Fibroblast of pulmonary artery (primary cell): ENCODE measurements around the gene COX18.
A peak's percentile ranks its signal among the peaks of the same experiment; 100 is the strongest.

Experiments
- DNase-seq: peaks from one replicate; pipeline ENCODE4 v3.0.0-alpha.2; 2010; ENCODE audit warnings: low read depth
- H3K4me3 ChIP-seq: replicated peaks from 2 replicates; pipeline ENCODE4 v1.5.1; 2011; ENCODE audit warnings: low read depth, mild to moderate bottlenecking, control low read depth, low read length, moderate library complexity
- CTCF ChIP-seq: IDR thresholded peaks from 2 replicates; pipeline ENCODE4 v1.5.1; 2011; ENCODE audit warnings: mild to moderate bottlenecking, control low read depth, low read length, inconsistent platforms; ENCODE audit errors: missing control alignments

COX18 gene

GRCh38 chr4:73055241-73055897 lies 14.1 kb downstream of the COX18 start:
- no peak for DNase-seq
- H3K4me3 ChIP-seq = no peak overlapping the region
- no peak for TF ChIP-seq CTCF

- no peak overlapping the region for H3K4me3 ChIP-seq
- no peak for TF ChIP-seq CTCF
- peak; percentile 14 for DNase-seq
Observed at GRCh38 chr4:73053974-73054480, 15.5 kb downstream of the COX18 start.

- peak; percentile 12 for DNase-seq
Observed at GRCh38 chr4:73053076-73053475, 16.4 kb downstream of the COX18 start.

GRCh38 chr4:73051625-73052024 lies 17.9 kb downstream of the COX18 start:
- TF ChIP-seq CTCF = no peak
- no peak for DNase-seq
- H3K4me3 ChIP-seq = no peak overlapping the region

More at GRCh38 chr4:73053076-73053475, 16.4 kb downstream of the COX18 start:
- H3K4me3 ChIP-seq = no peak overlapping the region
- no peak for TF ChIP-seq CTCF

- no peak for DNase-seq
- TF ChIP-seq CTCF = no peak
- H3K4me3 ChIP-seq = no peak overlapping the region
Observed at GRCh38 chr4:73045879-73046278, 23.6 kb downstream of the COX18 start.

- H3K4me3 ChIP-seq = no peak overlapping the region
- no peak for TF ChIP-seq CTCF
- DNase-seq = no peak
Observed at GRCh38 chr4:73037057-73037456, 32.5 kb downstream of the COX18 start.

- TF ChIP-seq CTCF = no peak
- no peak for DNase-seq
- H3K4me3 ChIP-seq = no peak overlapping the region
Observed at GRCh38 chr4:73036123-73036522, 33.4 kb downstream of the COX18 start.
